Stimulated activated CD4-positive, alpha-beta T cell treated with anti-CD3 and anti-CD28 coated beads, Interleukin-4, amount 100 ng/mL, for 4 hours (primary cell): ENCODE measurements around the gene GRIK1.

Experiments used
- DNase-seq, 2 experiments: peaks; one replicate each; pipeline ENCODE4 v3.0.0-alpha.2; 2020

The GRIK1 gene

DNA sequence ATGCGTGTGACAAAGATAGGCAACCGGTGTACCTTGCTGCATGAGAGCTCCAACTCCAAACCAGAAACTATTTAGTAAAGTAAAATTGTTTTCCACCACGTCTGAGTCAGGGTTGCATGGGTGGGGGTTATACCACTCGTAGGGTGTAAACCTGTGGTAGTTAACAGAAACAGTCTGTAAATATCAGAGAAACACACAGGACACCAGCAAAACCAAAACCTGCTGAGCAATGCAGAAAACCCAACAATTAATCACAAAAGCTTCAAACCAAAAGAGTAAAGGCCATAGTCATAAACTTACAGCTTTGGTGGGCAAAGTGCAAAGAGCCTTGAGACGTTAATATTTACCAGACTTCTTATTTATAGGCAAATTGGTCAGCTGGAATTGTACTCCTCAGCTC is 358.4 kb downstream of the GRIK1 start:
- no peak for DNase-seq

DNA sequence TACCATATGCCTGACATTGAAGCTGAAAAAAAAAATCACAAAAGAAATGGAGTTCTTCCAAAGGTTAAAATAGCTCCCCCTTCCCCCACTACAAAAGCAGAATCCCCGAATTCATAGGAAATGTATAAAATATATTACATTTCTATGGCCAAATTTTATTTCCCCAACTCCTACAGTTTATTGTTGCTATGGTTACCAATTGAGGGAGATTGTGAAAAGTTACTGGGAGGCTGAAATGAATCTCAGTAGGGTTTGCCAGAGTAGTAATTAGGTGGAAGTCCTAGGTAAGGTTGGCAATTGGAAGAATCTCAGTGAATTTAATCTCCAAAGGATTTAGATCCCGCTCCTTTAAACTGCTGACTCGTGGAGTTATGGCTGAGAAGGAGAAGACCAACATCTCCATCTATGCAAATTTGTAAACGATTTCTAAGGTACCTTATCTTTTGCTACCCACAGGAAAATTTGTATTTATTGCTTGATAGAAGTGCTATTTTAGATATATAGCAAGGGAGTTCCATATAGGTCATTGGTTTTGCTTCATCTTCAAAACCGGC is 359.0 kb downstream of the GRIK1 start:
- DNase-seq: no peak

DNA sequence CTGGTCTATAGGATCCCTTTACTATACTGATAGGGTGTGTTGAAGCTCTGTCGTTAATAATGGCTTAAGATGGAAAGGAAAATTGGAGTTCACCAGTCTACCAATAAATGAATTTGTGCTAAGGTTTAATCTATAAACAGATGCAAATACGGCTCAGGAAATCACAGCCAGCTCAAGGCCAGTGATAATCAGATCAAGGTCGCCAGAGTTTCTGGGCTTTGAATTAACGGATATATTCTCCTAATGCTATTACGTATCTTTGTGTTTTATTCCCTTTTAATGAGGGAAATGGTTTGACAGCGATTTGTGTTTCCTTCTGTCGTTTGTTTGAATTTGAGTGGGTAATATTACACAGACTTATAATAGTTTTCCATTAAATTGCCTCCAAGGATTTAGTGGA is 361.5 kb downstream of the GRIK1 start:
- DNase-seq: no peak

DNA sequence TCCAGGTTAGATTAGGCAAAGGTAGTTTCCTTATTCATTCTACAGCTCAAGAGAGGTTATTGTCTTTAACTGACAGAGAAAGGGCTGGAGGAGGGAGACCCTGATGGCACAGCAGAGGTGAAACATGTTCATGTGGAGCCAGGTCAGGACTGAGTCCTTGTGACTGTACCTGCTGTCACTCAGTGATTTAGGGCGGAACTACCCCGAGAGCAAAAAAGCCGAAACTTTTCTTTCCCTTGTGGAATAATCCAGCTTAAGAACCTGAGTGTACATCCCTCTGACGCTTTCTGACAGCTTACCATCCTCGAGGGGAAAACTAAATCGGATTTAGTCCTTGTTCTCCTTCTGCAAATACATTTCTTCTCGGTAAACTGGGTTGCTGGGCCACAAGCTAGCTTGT is 367.8 kb downstream of the GRIK1 start:
- no peak for DNase-seq

DNA sequence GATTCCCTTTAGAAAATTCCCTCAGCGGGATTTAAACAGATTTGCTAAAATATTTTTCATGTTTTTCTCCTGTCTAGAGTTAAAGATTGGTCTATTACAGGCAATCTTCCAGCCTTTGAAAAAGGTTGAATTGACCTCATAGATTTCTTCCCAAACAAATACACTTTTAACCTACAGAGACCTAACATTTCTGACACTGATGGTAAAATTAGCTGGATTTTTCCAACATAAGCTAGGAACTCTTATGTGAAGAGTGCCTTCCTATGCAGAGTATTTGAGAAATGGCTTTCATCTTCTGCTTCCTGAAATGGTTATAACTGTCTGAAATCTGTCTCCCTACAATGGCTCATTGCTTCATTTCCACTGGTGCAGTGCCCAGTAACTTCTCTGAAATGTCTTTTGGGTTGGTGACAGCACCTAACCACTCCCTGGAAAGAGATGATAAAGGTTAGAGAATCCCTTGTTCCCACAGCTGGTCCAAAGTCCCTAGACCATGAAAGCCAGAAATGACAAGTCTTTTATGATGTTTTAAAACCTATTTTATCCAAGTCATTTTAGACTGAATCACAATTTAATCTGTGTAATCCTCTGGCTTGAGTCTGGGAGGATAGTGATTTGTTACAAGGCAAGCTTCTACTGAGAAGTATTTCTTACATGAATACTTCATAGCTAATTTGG is 371.6 kb downstream of the GRIK1 start:
- DNase-seq: no peak

DNA sequence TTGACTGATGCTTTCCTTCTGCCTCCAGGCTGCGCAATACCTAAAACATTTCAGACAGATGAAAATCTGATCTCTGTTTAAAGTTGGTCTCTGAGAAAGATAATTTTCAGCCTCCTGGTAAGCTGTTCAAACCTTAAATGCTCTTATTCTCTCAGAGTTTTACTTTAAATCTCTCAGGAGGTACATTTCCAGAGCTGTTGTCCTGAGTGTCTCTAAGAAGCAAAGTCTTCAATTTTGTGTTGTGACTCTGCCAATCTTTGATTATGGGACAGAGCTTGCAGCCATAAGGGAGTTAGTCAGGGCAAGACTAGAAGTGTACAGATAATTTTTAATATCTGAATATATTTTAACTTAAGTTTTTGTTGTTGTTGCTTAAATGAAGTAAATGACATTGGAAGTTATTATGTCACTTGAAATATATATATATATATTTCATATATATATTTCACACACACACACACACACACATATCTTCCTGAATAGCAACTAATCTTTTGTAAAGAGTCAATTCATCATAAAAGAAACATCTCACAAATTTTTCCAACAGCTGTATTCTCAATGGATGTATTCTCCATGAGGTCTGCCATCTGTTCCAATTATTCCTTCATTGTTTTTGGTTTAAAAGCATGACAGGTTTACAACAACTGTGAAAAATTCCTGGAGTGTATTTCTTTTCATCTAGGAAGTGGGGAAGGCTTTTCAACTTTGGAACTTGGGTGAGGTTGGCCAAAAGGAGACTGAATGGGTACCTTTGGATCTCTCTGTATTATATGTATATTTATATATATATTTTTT is 381.7 kb downstream of the GRIK1 start:
- no peak for DNase-seq

DNA sequence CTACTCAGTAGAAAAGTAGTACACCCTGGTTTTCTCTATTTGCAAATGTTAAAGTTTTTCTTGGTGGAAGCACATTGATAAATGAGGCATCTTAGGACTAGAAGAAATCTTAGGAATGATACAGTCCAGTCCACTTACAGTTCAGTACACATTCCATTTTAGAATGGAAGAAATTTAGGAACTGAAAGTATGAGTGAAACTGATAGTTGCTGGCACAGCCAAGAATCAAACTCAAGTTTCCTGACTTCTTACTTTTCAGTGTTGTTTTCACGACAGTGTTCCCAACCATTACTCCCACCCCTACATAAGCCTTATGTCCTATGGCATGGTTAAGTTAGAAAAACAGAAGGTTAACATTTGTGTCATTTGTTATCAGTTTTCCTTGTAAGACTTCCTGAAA is 382.6 kb downstream of the GRIK1 start:
- DNase-seq: no peak

DNA sequence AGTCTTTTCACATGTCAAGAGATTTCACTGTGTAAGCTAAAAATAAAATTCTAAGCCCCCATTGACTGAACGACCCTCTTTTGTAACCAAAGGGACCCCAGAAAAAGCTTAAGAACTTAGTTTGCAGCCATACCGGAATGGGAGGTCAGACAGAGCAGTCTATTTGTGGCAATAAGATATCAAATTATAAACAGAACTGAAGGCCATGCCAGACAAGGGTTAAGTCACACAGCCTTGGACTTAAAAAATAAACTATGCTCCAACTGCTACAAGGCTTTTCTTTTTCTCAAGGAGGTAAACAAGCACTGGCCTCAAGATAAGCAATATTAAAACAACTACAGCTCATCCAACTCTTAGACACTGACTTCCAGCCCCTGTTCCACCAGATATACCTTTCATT is 384.2 kb downstream of the GRIK1 start:
- DNase-seq: no peak

DNA sequence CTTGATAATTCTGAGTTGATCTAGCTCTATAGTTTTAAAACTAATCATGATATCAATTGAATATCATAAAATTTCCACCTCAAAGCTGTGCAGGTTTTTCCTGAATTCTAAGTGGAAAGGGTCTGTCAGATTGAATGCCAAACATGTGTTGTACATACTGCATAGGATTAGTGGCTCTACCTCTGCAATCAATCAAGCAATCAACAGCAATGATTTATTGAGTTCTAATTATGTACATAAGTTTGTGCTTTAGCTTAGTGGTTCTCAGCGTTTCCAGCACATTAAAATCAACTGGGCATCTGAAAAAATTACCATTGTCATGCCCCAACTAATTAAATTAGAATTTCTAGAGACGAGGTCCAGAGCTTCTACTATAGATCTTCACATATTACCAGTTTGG is 389.6 kb downstream of the GRIK1 start:
- DNase-seq: no peak

DNA sequence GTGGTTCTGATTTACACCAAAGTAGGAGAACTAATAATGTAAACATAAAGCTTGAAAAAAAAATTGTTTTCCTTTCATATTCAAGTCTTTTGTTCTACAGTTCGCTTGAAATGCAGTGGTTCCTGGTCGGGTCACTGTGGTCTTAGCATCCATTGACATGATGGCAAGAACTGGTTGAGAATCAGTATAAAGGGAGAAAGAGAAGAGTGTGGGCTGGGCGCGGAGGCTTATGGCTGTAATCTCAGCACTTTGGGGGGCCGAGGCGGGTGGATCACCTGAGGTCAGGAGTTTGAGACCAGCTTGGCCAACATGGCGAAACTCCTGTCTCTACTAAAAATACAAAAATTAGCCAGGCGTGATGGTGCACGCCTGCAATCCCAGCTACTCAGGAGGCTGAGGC is 390.2 kb downstream of the GRIK1 start:
- DNase-seq: no peak

DNA sequence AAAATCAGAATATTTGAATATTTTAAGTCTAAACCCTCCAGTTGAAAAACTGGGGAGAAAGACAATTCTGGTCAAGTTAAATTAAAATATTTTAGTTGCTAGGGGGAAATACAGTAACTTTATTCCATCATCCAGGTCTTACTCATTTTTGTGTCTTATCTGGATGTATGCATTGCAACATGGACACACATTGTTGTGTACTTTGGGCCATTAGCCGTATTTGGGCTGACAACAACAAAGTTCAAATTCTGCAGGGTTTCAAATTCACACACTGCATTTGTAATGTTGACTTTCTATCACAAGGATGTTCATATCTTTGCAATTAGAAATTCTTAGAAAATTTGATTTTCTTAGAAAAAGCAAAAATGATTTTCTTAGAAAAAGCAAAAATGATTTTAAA is 391.8 kb downstream of the GRIK1 start:
- DNase-seq: no peak

DNA sequence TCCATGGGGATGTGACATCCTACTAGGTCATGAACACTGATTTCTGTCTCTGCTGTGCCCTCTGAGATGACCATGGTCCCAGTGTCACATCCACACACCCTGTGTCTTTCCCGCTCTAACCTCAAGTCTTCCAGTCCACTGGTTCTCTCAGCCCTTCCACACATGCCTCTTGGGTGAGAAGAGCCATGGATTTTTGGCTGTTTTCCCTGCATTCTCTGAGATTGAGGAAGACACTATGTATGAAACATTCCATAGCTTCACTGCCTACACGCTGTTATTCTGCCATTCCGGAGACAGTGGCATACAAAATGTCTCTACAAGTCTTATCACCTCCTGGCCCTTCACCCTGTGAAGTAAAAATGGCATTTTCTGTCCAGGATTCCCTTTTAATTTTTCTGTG is 393.7 kb downstream of the GRIK1 start:
- DNase-seq: no peak

DNA sequence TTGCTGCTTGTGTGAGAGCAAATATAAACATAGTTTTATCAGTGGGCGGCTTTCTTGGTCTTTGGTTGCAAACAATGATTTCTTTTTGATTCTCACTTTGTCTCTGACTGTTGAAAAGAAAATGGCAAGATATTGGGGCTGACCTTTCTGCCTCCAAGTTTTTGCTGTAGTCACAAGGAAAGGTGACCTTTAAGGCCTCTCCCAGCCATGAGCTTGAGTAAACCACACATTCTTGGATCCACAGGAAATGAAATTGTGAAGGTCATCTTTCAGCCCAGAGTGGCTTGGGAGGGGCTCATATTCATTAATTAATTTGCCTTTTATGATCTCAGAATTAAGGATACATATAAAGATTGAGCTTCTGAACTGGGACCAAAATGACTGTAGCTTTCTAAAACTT is 399.5 kb downstream of the GRIK1 start:
- no peak for DNase-seq

DNA sequence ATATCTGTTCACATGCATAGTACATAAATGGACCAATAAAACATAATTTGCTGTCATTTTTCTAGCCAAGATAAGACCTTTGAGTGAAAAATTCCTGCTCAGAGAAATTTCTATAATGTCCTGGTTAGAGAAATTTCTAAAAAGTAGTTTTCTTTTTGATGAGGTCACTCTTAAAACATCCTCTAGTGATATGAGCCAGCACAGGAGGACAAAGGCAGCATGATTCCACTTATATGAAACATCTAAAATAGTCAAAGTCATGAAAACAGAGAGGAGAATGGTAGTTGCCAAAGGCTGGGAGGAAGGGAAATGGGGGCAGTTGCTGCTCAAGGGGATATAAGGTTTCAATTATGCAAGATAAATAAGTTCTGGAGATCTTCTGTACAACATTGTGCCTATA is 401.7 kb downstream of the GRIK1 start:
- no peak for DNase-seq

DNA sequence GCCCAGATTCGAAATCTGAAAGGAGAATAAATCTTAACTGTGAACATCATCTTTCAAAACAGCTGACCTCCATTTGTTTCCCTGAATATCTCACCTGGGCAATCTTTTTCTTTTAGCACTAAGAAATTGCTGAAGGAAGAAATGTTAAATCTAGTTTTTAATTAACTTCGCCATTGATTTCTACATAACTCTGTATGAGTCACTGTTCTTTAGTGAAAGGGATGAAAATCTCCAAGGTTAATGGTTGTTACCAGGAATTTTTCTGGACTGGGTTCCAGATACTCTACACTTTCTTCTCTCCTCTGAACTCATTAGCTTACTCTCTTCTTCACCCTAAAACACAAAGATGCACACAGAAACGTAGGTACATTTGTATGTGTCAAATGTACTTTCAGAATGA is 405.3 kb downstream of the GRIK1 start:
- DNase-seq: no peak

DNA sequence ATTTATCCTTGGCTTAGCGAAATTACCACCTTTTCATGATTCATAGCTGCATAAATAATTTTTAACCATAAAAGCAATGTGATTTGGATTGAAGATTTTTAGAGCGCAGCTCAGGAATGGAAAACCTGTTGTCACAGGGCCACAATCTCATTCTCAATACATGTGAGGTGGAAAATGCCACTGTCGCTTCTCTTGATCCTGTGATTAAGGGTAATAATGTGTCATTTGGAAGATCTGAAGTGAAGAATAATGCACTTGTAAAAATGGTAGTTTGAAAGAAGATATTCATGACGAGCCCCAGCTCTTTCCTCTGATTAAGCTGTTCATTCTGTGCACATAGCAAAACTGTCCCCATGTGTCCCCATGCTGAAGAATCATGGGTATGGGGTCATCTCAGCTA is 410.7 kb downstream of the GRIK1 start:
- no peak for DNase-seq

DNA sequence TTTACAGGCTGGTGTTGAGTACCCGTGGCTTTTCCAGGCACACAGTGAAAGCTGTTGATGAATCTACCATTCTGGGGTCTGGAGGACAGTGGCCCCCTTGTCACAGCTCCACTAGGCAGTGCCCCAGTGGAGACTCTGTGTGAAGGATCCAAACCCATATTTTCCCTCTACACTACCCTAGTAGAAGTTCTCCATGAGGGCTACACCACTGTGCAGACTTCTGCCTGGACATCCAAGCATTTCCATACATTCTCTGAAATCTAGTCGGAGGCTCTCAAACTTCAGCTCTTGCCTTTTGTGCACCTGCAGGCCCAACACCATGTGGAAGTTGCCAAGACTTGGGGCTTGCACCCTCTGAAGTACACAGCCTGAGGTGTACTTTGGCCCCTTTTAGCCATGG is 413.3 kb downstream of the GRIK1 start:
- no peak for DNase-seq

DNA sequence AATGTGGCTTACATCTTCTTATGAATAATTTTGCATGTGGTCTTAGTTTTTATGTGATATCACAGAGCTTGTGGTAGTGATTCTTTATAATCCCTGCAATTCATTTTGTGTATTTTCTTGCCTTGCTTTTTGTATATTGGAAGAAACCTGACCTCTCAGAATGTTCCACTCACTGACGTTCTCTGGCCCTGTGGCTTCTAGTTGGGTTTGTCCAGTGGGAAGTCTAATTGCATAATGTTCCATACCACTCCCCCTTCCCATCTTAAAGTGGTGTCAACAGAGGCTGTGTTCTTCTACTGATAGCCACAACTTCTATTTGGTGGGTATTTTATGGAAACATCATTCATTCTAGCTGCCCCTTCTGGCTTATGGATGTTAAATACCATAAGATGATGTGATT is 415.7 kb downstream of the GRIK1 start:
- DNase-seq: no peak

DNA sequence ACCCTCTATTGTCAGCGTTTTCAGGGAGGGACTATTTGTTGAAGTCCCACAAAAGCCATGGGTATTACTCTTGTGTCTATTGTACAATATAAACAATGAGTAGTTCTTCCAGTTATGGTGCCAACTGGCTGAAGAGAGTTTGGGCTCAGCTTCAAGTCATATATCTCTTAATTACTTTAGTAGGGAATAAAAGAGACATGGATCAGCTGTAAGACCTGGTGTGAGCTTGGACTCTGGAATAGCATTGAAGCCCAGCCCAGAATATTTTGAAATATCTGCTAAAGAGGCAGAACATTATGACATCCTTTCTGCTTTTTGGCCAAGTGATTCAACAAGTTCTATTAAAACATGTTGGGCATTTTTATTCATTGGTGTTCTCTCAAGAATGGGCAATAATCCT is 416.1 kb downstream of the GRIK1 start:
- DNase-seq: no peak

DNA sequence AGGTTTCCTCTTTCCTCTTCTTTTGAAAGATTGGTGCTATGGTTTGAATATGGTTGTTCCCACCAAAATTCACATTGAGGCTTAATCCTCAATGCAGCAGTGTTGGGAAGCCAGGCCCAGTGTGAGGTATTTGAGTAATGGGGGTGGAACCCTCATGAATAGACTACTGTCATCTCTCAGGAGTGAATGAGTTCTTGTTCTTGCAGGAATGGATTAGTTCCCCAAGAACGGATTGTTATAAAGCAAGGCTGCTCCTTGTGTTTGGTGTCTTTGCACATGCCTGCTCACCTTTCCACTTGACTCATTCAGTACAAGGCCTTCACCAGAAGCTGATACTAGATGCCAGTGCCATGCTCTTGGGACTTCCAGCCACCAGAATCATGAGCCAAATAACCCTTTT is 417.9 kb downstream of the GRIK1 start:
- no peak for DNase-seq

DNA sequence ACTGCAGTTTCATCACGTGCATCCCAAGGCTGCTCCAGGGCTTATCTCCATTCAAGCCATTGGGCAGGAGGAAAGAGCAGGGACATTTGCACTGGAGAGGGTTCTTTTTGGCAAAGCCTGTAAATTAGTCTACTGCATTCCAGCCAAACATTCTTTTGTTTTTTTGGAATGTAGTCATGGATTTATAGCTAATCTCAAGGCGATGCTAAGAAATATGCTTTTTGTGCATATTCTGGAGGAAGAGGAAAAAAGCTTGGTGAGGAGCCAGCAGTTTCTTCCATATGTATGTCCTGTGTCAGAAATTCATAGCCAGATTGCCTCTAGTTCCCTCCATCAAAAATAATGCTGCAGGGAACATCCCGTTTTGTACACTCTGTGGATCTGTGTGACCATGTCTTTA is 419.6 kb downstream of the GRIK1 start:
- DNase-seq: no peak

DNA sequence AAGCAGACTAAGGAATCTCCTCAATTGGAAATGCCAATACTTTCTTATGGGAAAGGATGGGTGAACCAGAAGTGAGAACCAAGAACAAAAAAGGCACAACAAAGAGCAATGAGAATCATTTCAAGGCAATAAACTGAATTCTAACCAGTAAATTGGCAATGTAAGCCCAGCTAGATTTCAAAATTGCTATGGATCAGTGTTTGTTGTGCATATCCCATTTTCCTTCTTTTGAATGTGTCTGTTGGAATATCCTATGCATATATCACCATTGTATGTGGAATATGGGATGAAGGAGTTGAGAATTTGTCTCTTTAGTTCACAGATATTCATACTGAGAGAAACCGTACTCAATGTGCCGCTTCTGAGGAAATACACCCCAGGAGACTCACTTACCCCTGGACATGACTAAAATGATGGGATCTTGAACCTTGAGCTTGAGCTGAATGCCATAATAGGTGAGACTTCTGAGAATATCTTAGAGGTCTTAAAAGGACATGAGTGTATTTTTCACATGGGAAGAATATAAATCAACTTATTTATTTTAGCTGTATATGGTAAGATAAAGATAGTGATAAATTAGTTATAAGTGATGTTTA is 425.0 kb downstream of the GRIK1 start:
- no peak for DNase-seq

DNA sequence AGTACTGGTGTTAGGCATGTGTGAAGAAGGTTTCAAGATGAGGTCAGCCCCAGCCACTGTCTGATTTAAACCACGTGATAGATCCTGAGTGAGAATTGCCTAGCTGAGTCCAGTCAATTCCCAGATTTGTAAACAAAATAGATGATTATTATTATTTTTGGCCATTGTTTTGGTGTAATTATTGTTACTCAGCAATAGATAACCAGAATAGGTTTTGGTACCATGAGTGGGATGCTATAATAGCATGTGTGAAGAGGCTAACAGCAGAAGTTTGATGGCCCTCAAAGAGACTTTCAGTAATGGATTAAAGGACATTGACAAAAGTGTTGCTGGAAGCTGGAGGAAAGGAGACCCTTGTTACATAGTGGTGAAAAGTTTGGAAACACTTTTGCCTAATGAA is 426.3 kb downstream of the GRIK1 start:
- no peak for DNase-seq

DNA sequence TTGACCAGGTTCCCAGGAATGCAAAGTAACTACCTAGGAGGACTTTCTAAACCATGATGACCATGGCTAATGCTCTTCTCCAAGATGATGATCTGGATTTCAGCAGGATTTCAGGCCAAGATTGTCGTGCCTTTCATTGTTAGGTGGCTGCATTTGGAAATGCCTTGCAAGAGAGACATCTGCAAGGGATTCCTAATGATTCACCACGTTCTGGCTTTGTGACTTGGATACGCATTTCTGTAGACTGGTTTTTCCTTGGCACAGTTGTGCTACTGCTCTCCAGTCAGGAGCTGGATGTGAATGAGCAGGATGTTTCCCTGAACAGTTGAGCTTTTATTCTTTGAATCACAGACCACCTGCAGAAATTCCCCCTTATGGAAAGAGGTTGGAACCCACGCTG is 428.7 kb downstream of the GRIK1 start:
- DNase-seq: no peak
